Nucleus accumbens (tissue), 56 donors: ENCODE data around the gene ITCH.
"Not testable (repeated sequence)": the region's sequence is repeated elsewhere in the genome, so short reads cannot be mapped to it uniquely, and the experiment has no call there.

Source experiments
- DNase-seq, 56 donors: peaks; one replicate each; lab custom pipeline; 2025; lab: John Stamatoyannopoulos, UW

The ITCH gene

DNA sequence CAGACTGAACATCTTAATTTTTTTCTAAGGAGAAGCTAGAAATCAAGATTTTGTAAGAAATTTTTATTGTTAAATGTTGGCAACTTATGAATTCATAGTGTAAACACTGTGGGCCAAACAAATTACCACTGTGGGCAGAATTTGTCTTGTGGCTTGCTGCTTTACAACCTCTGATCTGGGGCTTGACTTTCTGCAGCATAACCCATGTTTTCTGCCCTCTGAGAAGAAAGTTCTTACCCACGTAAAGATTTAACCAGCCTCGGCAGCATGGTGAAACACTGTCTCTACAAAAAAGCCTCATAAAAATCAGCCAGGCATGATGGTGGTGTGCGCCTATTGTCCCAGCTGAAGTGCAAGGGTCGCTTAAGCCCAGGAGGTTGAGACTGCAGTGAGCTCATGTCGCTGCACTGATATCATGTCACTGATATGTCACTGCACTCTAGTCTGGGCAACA lies 12.9 kb downstream of the ITCH start:
- DNase-seq, result no peak

GRCh38 chr20:34377072-34377847 lies 14.2 kb downstream of the ITCH start:
- DNase-seq, result no peak

GRCh38 chr20:34382174-34382573 lies 19.1 kb downstream of the ITCH start:
- DNase-seq, result no peak

GRCh38 chr20:34382877-34383455 lies 19.9 kb downstream of the ITCH start:
- not testable (repeated sequence) for DNase-seq

DNA sequence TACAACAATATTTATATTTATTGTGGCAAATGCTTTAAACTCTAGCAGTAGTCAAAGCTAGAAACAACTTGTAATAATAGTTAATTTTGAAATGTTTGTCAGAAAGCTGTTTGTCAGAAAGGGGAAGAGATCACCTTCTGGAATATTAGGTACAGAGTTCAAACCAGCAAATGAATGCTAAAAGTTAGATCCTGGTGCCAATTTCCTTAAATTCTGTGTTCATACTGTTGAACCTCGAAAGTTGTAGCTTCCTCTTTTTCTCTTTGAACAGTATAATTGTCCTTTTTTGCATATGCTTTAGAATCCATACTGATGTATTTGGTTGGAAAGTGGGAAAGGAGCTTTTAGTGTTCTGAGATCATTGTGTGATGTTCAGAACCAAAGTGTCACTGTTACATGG lies 22.4 kb downstream of the ITCH start:
- no peak for DNase-seq

DNA sequence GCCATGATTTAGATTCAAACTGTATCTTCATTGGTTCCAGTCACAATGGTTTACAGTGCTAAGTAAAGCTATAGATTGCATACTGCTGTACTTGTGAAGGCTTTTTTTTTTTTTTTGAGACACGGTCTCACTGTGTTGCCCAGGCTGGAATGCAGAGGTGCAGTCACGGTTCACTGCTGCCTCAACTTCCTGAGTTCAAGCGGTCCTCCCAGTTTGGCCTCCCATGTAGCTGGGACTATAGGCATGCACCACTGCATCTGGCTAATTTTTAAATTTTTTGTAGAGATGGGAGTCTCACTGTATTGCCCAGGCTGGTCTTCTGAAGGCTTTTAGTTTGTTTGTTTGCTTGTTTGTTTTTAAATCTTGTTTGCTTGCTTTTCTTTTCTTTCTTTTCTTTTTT lies 24.9 kb downstream of the ITCH start:
- no peak for DNase-seq

- DNase-seq, result no peak
These were observed 25.6 kb downstream of the ITCH start for GRCh38 chr20:34388678-34389077.

- DNase-seq, result no peak
These were observed 26.3 kb downstream of the ITCH start for GRCh38 chr20:34389206-34389953.

DNA sequence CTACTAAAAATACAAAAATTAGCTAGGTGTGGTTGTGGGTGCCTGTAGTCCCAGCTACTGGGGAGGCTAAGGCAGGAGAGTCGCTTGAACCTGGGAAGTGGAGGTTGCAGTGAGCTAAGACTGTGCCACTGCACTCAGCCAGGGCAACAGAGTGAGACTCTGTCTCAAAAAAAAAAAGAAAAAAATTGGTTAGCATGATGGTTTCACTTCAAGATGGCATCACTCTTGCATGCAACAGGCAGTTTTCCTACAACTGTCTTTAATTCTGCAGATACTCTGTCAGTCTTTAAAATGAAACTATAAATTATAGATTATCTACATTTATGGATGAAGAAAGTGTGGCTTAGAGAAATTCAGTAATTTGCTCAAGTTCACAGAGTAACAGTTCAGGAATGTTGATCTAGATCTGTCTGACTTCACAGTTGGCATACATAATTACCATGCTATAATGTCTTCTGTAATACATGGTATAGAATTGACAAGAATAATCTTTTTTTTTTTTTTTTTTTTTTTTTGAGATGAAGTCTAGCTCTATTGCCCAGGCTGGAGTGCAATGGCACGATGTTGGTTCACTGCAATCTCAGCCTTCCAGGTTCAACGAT lies 27.0 kb downstream of the ITCH start:
- no peak for DNase-seq

DNA sequence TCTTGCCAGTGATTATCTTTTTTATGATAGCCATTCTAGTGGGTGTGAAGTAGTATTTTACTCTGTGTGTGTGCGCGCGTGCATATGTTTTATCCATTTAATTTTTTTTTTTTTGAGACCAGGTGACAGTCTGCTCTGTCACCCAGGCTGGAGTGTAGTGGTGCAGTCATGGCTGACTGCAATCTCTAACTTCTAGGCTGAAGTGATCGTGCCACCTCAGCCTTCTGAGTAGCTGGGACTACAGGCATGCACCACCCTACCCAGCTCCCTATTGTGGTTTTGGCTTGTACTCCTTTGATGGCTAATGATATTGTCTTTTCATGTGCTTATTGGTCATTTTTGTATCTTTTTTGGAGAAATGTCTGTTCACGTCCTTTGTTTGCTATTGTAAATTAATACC lies 33.3 kb downstream of the ITCH start:
- no peak for DNase-seq

DNA sequence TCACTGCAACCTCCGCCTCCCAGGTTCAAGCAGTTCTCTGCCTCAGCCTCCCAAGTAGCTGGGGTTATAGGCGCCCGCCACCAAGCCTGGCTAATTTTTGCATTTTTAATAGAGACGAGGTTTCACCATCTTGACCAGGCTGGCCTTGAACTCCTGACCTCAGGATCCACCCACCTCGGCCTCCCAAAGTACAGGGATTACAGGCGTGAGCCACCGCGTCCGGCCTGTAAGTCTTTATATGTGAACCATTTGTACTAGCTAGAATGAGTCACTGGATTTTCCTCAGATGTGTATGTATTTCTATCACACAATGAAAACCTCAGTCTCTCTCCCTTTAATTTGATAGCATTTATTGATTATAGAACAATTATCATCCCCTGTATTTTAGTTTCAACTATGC lies 34.0 kb downstream of the ITCH start:
- DNase-seq, result no peak

- DNase-seq, result not testable (repeated sequence)
These were observed 37.7 kb downstream of the ITCH start for GRCh38 chr20:34400776-34401175.

DNA sequence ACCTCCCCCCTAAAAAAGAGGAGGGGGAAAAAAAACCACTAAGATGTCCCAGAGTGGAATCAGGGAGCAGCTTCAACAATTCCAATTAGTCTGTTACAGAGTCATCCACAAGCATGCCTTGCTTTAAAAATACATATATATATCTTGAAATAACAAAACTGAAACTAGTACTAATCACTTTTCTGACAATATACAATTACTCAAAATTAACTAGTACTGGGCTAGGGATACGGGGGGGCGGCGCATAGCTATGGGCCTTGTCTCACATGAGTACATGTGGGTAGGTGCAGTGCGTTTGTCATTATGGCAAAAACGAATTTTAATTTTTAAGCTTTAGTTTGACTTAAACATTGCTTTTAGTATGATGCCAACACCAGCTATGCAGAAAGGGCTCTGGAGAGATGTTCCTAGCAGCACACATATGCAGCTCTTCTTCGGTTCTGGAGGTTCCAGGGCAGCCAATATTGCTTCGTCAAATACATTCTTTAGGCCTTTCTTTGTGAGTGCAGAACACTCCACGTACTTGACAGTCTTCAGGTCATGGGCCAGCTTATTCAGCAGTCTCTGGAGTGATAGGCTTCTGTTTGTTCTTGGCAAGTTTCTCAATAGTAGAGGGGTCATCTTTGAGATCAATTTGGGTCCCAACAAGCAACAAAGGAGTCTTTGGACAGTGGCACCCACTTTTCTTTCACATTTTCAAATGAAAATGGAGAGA lies 38.8 kb downstream of the ITCH start:
- peak in 1 of 56 donors; percentile 2 for DNase-seq

DNA sequence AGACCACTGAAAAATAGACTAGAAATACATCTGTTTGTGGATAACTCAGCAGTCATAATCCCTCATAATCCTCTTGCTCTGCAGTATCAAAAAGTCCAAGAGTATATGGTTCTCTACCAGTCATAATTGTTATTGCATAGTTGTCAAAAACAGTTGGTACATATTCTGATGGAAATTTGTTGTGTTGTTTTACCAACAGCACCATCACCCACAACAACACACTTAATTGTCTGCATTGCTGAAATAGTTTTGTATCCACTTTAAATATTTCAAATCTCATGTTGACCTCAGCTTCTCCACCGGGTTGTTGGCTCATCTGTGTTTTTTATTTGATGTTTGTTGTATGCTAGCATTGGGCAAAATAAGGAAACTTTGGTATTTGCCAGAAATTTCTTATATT lies 39.4 kb downstream of the ITCH start:
- no peak for DNase-seq

- no peak for DNase-seq
These were observed 40.2 kb downstream of the ITCH start for GRCh38 chr20:34403063-34403827.

- no peak for DNase-seq
These were observed 40.8 kb downstream of the ITCH start for GRCh38 chr20:34403908-34404307.

- no peak for DNase-seq
These were observed 41.7 kb downstream of the ITCH start for GRCh38 chr20:34404803-34405202.

- DNase-seq, result not testable (repeated sequence)
These were observed 42.2 kb downstream of the ITCH start for GRCh38 chr20:34405247-34405651.

DNA sequence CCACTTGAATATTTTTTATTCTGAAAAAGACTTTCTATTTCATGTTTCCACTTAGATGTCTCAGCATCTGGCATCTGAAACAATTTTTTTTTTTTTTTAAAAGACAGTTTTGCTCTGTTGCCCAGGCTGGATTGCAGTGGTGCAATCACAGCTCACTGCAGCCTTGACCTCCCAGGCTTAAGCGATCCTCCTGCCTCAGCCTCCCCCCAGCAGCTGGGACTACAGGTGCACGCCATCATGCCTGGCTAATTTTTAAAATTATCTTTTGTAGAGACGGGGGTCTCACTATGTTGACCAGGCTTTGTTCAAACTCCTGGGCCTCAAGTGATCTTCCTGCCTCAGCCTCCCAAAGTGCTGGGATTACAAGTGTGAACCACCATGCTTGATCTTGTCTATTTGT lies 42.9 kb downstream of the ITCH start:
- not testable (repeated sequence) for DNase-seq
